HG02798 (cell line): ENCODE results near the gene STK38.
"Not testable (repeated sequence)": the region's sequence is repeated elsewhere in the genome, so short reads cannot be mapped to it uniquely, and the experiment has no call there.

Experiments used
- ATAC-seq: cut with Tn5 transposase; IDR thresholded peaks from one replicate; pipeline ENCODE4 v1.9.1; 2021; ENCODE audit warnings: mild to moderate bottlenecking; ENCODE audit not compliant: unreplicated experiment, poor library complexity

The STK38 gene

DNA sequence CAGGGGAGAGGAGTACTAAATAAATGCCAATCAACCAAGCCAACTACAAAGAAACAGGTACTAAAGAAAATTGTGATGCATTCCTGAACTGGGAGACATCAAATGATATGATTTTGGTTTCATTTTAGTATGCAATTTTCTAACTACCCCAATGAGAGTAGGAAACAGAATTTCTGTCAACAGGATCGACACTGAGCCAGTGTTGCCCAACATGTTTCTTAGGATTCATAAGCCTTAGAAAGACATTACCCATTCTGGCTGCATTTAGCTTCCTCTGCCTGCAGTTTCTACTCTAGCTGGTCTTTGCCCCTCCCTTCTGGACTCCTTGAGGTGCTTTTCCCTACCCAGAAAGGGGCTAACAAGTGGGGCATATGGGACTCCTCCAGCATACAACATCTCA, 54.7 kb downstream of the STK38 start:
- no peak for ATAC-seq

DNA sequence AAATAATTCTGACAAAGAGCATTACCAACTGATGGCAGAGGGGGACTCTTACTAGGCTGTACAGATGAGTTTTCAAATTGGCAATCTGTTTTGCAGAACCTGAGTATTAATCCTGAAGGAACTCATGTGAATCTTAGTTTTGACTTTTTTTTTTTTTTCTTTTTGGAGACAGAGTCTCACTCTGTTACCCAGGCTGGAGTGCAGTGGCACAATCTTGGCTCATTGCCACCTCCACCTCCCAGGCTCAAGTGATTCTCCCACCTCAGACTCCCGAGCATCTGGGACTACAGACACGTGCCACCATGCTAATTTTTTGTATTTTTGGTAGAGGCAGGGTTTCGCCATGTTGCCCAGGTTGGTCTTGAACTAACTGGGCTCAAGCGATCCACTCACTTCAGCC, 55.2 kb downstream of the STK38 start:
- ATAC-seq = no peak

DNA sequence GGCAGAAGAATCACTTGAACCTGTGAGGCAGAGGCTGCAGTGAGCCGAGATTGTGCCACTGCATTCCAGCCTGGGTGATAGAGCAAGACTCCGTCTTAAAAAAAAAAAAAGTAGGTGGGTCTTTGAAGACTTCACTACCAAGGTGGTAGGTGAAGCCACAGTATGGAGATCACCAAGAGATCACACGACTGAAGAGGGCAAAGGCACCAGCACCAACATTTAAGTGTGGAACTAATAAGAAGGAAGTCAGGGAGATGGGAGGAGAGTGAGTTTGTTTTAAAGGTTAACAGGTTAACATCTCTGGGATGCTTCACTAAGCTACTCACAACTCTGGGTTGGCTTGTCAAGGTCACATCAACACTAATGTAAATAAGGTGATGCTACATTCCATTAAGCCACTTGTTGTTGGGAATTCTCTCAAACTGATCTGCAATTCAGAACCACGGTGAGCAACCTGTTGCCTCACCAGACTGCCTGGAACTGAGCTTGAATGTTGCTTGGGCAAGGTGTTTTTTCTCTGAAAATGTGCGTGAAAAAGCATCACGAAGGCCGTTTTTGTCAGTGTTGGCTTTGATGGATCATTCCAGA, 55.8 kb downstream of the STK38 start:
- ATAC-seq = no peak

DNA sequence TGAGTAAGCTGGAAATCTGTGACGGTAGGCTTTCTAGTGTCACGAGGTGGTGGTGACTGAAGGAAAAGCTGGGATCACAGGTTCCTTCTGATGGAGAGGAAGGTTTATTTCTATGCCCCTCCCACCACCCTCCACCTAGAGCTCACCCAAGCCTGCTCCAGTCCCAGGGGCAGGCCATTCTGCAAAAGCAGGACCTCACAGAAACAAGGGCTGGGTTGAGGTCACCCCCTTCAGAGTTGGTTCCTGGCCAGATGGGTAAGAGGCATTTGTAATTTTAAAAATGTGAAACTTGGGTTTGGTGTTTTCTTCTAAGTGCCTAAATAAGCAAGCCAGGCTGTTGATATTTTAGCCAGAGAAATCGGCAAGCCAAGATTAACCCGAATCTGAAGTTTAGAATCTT, 57.9 kb downstream of the STK38 start:
- no peak for ATAC-seq

DNA sequence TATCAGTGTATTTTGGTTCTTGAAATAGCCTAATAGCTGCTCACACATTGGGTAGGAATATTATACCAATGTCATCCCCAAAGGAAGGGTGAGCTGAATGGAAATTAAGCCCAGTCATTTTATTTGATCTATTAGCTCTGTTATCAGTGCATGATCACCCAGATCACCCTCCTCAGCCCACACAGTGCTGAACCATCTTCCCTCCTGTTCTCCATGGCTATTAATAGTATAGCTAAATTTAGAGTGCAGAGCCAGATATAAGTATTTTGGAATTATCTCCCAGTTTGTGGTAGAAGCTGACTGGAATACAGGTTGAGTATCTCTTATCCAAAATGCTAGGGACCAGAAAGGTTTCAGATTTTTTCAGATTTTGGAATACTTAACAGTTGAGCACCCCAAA, 59.1 kb downstream of the STK38 start:
- ATAC-seq = no peak

DNA sequence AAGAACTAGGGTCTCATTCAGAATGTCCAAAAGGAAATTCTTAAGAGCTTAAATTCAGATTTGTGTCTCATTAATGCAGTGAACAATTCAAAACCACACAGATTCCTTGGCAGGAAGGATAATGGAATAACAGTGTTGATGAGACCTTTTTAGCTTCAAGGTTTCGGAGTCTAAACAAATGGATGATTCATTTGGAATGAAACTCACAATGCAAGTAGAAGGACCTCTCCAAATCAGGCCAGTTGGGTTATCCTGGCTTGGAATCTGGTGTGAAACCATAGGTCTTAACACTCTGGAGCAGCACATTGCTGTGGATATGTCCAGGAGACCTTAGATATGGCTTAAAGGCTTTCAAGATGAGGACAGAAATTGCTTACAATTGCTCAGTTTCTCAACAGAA, 59.6 kb downstream of the STK38 start:
- no peak for ATAC-seq

DNA sequence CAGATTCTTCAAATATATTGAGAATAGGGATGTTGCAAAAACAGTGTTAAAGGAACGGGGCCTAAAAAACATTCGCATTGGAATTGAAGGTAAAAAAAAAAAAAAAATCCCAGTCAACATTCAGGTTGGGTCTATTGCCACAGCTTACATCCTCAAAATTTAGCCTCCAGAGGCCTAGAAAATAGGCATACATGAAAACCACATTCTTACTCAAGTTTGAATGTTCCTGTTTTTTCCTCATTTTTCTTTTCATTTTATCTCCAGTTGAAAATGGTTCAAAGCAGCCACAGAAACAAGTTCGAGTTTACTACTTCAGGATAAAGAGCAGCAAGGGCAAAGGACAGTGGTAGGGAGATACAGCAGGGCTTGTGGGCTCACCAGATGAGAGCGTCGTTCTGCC, 62.5 kb downstream of the STK38 start:
- no peak for ATAC-seq

DNA sequence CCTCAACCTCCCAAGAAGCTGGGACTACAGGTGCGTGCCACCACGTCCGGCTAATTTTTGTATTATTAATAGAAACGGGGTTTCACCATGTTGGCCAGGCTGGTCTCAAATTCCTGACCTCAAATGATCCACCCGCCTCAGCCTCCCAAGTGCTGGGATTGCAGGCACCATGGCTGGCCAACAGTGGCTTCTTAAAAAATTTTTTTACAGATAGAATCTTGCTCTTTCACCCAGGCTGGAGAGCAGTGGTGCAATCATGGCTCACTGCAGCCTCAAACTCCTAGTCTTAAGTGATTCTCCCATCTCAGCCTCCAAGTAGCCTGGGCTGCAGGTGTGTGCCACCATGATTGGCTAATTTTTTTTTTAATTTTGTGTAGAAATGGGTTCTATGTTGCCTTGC, 64.0 kb downstream of the STK38 start:
- not testable (repeated sequence) for ATAC-seq

DNA sequence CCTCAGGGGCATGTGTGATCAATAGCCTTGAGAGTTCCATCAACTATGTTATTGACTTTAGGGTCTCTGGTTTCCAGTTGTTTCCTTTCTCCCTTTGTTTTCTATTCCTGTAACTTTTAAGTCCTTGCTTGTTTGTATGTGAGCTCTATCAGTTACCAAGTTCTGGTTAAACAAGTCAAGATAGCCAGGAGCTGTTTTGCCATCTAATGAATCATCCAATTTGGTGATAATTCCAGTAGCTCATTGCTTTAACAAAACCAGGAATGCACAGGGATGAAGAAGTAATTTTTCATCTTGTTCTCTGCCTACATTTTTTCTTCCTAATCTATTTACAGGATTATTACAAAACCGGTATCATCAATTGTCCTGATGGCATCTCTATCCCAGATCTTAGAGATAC, 68.0 kb downstream of the STK38 start:
- ATAC-seq = no peak

DNA sequence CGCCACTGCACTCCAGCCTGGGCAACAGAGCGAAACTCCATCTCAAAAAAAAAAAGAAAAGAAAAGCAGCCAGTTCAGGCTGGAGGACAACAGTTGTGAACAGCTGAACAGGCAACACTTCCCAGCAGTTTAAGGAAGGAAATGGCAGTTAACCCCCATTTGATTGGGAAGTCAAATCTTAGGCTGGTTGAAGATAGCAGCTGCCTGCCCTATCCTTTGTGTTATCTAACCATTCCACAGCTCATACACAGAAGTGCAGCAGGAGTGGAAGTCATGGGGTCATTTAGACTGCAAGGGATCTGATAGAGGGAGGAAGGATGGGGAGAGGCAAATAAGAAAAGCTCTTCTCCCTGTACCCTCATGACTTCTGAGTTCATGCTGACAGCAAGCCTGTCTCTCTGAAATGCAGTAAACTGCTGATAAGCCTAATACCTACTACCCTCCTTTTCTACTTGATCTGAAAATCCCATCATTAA, 69.2 kb downstream of the STK38 start:
- no peak for ATAC-seq

DNA sequence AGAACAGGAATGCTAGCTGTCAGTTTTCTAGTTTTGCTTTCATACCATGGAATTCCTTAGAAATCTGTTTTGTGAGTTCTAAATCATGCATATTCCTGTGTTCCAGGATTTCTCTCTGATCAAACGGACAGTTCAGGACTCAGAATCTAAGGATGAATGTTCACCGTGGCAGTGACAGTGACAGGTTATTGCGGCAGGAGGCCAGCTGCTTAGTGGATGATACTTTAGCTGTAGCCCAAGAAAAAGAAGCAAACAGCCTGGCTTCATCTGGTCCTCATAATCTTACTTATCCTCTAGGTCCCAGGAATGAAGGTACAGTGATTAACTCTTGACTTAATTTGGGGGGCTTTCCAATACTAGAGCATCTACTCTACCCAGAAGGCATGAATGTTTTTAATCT, 77.3 kb downstream of the STK38 start:
- no peak for ATAC-seq

DNA sequence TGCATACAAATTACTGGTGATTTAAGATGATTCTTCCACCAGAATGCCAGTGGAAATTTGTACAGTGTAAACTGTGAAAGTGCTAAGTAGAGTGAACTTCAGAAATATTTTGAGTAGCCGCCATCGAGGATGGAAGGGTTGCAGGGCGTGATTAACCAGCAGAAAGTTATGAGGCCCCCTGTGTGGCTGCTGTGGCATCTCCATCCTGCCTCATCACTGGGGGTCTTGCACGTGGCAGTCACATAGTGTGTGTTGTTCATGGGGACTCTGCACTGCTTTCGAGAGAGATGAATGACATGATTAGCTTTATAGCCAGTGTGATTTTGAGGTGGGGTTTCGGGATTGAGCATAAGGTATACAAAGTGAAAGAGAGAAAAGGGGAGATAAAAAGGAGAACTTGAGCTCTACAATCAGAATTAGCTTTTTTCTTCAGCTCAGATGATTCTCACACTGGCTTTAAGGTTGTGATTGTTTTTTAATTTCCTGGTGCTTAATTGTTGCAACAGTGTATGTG, 78.1 kb downstream of the STK38 start:
- ATAC-seq = no peak

DNA sequence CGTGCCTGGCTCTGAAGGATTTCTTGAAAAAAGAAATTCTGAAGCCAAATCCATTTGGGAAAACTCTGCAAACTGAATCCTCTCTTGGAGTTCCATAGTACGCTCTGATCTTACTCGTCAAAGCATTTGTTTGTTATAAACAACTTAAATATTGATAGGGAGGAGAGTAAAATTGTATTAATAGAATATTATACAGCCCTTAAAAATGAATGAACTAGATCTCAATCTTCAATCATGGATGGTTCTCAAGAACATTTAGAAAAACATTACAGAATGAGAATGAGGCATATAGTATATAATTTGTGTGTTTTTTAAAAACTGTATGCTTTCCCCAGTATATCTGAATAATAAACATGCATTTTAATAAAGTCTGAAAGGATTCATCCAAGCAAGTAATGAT, 79.7 kb downstream of the STK38 start:
- no peak for ATAC-seq

DNA sequence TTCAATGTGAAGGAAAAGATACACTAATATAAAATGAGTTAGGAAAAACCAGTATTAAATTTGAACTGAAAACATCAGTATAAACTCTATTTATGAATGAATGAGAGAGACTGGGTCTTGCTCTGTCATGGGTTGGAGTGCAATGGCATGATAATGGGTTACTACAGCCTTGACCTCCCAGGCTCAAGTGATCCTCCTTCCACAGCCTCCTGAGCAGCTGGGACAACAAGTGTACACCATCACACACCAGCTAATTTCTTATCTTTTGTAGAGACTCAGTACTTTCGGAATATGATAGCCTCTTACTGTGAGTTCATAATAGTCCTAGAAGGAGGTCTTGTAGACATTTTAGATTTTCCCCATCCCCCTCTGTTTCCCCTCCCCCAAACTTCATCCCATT, 83.0 kb downstream of the STK38 start:
- ATAC-seq = no peak

DNA sequence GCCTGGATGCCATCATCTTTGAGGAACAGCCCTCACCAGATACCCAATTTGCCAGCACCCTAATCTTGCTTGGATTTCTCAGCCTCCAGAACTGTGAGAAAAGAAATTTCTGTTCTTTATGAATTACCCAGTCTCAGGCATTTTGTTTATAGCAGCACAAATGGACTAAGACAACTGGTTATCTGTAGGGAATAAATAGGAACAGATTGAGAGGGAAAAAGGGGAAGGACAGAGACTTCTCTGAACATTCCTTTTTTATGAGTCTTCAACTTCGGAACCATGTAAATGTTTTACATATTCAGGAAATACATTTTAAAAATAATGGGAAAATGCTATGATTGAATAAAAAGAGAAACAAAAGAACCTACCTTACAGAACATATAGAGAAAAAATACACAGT, 83.6 kb downstream of the STK38 start:
- ATAC-seq = no peak

DNA sequence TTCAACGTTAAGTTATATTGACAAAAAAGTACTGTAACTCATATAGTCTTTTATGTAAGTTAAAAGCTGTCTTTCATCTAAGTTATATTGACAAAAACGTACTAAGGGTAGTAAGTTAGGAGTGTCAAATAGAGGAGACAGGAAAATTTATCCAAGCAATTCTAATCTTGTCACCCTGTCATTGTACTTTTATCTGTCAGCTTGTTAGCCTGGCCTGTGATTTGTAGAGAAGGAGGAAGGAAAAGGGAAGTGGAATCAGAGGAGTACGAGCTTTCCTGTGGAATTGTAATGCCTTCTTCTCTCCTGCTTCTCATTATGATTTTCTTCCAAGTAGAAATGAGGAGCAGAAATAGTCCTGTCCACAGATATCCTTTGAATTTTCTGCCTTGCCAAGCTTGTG, 85.6 kb downstream of the STK38 start:
- no peak for ATAC-seq

DNA sequence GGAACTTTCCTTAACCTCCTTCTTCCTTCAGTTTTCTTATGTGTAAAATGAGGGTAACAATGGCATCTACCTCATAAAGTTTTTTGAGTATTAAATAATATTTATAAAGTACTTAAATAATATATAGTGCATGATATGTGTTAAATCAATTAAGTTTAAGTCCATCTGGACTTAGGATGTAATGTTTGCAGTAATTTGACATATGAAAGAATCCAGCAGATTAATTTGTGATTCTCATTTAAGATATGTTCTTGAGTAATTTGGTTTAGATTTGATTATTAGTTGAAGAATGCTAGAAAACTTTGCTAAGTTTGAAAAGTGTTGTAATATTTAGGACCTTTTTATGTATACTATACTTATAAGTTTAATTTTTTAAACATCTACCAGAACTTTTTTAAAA, 86.4 kb downstream of the STK38 start:
- ATAC-seq = no peak

DNA sequence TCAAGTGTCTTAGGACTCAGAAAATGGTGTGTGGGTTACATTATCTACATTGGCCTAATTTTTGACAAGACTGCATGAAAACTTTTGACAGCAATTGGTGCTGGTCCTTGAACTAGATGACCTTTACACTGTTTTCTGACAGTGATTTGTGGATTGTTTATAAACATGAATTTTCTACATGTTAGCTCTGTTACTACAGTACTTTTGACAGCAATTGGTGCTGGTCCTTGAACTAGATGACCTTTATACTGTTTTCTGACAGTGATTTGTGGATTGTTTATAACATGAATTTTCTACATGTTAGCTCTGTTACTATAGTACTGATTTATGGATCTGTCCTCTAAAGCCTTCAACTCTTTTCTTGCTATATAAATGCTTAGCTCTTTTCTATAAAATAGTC, 87.8 kb downstream of the STK38 start:
- ATAC-seq = no peak

DNA sequence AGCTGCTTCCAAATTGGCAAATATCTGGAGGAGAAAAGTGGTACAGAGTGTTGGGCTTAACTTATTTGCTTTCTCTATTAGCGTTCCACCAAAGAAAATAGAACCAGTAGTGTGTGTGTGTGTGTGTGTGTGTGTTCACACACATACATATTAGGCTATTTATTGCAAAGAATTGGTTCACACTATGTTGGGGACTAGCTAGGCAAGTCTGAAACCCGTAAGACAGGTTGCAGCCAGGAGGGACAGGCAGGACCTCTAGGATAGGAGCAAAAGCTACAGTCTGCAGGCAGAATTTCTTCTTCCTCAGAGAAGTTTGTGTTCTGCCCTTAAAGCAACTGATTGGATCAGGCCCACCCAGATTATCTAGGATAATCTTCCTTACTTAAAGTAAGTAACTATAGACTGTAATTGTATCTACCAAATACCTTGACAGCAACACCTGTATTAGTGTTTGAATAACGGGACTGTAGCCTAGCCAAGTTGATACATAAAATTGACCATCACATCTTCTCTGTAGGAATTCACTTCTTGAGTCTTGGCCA, 91.7 kb downstream of the STK38 start:
- no peak for ATAC-seq

DNA sequence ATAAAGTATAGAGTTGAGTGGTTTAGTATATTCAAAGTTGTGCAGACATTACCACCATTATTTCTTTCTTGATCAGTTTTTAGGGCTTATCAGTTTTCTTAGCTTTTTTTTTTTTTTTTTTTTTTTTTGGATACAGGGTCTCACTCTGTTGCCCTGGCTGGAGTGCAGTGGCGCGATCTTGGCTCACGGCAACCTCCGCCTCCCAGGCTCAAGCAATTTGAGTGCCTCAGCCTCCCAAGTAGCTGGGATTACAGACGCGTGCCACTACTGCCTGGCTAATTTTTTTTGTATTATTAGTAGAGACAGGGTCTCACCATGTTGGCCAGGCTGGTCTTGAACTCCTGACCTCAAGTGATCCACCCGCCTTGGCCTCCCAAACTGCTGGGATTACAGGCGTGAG, 94.4 kb downstream of the STK38 start:
- not testable (repeated sequence) for ATAC-seq

DNA sequence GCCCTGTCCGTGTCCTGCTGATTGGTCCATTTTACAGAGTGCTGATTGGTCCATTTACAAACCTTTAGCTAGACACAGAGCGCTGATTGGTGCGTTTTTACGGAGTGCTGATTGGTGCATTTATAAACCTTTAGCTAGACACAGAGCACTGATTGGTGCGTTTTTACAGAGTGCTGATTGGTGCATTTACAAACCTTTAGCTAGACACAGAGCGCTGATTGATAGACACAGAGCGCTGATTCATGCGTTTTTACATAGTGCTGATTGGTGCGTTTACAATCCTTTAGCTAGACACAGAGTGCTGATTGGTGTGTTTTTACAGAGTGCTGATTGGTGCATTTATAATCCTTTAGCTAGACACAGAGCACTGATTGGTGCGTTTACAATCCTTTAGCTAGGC, 98.1 kb downstream of the STK38 start:
- ATAC-seq = not testable (repeated sequence)

DNA sequence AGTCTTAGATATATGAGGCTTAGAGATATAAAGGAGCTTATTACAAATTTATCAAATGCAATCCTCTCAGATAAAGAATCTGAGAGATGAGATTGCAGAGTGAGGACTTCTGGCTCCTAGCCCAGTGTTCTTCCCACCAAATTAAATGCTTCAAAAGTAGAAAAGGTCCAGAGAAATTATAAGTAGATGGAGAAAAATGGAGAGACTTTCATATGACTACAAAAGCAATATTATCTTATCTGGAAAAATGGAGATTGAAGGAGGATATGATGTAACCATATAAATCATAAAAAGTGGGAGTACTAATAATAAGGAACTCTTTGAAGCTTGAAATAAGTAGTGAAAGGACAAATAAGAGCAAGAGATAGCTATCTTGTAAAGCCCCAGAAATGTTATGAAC, 101.7 kb downstream of the STK38 start:
- no peak for ATAC-seq
